GM19238 (cell line): ENCODE results near the gene IGFBP2.

Experiments used
- DNase-seq: peaks from one replicate; pipeline ENCODE4 v3.0.0; 2011; ENCODE audit warnings: low spot score; ENCODE audit not compliant: insufficient read length

Gene IGFBP2

DNA sequence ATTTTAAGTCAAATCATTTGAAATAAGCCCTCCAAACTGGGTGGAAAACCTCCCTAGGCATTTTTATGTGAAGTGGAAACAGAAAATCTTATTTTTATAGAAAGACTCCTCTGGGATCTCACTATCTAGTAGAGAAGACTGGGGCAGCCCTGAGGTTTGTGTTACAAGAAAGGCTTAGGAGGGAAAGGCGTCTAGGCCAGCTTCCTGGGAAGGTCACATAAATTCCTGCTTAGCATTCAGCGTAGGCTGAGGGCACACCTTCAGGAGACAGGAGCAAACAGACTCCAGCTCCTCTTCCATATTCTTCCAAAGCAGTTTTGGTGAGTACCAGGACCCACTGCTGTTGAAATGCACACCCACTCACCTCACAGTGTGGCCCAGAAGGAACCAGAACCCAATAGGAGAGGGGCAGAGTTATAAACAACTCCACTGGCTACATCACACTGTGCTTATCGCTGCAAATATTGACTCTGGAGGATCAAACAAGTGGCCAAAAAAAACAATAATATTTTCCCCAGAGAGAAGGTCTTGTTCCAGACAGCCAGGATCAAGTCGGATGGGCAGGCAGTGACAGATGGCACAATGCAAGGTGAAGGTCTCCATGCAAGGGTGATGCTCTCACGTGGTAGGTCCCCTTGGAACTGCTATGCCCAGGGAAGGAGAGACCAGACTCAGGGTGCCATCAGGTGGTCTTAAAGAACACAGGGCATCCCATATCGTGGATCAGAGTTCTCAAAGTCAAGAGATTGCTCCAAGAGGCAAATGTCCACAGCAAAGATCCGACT lies 17.7 kb upstream of the IGFBP2 start:
- no peak for DNase-seq

- no peak for DNase-seq
Observed at GRCh38 chr2:216616083-216616678, 17.0 kb upstream of the IGFBP2 start.

- DNase-seq = no peak
Observed at GRCh38 chr2:216617159-216617815, 15.9 kb upstream of the IGFBP2 start.

DNA sequence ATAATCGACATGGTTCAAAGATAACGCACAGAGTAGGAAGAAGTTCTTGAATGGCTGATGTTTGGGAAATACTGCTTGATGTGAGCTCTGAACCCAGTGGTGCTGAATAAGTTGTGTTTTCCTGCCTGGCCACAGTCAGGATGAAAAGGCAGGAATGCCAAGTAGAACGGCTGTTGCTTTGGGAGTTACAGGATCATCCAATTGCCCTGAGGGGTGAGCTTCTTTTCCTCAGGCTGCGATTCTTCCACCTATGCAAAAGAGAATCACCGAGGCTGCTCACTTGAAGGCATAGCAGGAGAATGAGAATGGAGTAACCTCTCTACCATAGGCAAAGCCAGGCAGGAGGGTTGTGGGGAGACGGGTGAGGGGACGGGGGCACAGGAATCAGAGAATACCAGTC lies 14.4 kb upstream of the IGFBP2 start:
- no peak for DNase-seq

DNA sequence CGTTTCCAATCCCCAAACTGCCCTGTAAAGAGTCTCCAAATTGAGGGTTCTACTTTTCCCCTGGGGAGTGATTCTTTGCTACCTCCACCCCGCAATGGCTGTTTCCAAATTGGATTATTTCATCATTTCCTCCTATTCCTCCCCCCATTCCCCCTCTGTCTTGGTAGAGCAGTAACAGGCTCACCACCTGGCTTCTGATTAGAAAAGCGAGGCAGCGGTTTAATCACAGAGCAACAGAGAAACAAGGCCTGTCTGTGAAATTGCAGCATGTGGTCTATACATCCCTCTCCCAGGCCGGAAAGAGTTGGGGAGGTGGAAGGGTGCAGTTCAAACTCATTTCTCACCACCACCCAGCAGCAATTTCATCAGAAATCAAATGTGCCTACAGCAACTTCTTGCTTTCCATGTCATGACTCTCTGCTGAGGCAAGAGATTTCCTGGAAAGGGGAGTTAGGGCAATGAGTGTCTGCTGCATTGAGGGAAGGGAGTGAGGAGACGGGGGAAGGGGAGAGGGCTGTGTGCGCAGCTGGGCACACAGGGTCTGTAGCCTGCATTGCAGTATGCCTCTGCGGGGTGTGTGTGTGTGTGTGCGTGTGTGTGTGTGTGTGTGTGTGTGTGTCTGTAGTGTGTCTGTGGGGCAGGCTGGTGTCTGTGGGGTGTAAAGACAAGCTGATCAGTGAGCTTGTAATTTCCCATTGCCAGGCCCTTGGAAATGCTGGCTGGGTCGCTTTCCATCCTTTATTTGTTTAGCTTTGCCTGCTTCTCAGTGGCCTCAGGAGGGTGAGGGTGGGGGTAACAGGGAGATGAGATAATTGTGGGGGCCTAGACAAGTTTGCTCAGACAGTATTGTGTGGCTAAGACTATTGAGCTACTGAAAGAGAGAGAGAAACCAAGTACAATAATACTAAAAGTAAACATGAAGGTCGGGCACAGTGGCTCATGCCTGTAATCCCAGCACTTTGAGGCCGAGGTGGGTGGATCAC lies 13.5 kb upstream of the IGFBP2 start:
- DNase-seq = no peak

DNA sequence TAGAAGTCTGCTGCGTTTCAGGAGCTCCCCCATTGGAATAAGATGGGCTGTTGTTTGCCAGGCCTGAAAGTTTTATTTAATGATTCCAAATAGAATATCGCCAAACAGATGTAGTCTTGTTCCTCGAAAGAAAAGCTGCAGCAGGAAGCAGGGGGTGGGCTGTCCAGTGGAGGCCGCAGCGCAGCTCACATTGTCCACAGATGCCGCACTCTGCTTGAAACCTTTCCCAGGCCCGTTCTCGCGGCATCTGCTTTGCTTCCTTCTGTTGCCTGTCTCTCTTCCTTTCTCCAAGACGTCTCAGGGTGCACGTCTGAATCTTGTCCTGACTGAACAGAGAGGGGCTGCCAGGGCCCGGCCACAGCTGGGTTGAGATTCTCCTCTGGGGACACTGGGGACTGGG lies 12.4 kb upstream of the IGFBP2 start:
- DNase-seq = no peak

- DNase-seq = no peak
Observed at GRCh38 chr2:216621292-216621691, 11.9 kb upstream of the IGFBP2 start.

DNA sequence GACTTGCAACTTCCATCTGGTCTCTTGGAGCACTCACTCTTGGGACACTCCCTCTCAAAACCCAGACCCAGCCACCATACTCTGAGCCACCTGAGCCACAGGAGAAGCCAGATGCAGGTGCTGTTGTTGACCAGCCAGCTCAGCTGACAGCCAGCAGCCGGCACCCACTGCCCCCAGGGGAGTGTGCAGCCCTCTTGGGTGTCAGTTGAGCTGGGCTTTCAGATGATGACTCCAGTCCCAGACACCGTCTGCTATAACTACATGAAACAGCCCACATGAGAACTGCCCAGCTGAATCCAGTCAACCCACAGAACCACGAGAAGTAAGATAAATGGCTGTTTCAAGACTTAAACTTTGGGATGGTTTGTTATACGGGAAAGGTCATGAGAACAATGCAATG lies 10.7 kb upstream of the IGFBP2 start:
- DNase-seq = no peak

DNA sequence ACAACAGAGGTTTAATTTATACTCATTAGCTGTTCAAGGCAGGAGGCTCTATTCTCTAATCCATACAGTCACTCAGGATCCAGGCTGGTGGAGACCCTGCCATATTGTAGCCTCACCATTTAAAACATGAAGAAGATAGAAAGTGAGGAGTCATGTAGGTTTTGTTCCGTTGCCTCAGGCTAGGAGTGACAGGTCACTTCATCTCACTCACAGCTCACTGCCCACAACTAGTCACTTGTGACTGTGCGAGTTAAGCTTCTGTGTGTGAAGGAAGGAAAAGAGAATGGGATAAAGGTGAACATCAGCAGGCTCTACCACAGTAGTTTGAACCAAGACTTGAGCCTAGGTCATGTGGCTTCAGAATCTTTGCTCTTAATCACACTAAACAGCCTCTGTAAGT lies 9.0 kb upstream of the IGFBP2 start:
- DNase-seq = no peak

DNA sequence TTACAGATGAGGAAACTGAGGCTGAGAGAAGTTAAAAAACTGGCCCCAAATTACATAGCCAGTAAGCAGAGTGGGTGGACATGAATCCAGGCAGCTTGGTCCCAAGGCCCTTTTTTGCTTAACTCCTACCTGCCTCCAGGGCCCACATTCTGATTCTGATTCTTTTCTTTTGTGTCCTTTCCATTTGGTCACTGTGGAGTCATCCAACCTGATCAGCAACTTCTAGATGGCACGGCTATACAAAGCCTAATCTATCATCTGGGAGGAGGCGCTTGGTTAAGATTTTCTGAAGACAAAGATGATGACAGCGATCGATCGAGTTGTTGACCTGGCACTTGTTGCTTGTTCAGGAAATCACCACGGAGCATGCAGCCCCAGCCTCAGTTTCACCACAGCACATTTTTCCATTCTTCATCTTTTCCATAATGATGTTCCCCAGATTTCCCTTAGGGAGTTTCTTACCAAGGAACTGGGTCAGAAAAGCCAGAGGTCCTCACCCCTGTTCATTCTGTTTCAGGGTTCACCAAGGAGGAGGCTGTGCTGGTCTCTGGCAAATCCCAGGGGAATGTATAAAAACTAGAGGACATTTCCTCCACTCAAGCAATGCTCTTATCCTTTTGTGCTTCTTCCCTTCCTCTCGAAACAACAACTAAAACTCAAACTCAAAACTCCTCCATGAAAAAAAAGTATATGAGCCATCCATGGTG lies 6.9 kb upstream of the IGFBP2 start:
- no peak for DNase-seq

GRCh38 chr2:216626875-216627245 lies 6.4 kb upstream of the IGFBP2 start:
- DNase-seq = no peak

DNA sequence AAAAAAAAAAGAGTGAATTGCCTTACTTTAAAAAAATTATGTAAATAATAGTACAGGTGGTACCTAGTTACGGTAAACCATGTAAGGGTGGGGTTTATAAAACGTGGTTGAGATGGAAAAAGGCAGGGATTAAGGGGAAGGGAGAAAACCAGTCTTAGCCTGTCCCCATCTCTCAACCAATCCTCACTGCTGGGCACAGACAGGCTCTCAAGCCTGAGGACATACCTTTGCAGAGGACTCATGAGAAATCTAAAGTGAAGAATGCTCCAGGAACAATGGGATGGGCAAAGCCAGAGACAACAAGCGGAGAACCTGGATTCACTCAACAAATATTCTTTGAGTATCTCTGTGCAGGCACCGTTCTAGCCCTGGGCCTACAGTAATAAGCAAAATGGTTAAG lies 3.4 kb upstream of the IGFBP2 start:
- DNase-seq = no peak

DNA sequence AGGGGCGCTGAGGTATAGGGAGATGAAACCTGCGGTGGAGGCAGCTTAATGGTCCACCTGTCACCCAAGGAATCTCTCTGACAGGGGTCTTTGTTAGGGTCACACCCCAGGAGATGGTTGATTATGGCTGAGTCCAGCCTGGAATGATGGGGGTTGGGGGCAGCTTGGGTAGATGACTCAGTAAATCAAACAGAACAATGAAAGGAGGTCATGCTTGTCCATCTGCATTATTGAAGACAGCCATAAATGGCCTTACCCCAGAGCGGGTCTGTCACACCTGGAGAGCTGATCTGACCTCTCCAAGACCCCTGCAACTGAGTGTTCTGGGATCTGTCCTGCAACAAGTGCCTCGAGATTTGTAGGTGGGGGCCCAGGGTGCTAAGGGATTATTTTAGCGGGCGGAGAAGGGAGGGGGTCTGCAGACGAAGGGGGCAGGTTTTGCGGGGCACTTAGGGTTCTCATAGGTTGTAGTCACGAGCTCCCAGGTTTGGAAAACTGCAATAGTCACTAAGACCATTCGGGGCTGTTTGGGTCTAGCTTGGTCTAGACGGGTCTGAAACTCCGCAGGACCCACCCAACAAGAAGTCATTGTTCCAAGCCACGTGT lies 771 bp upstream of the IGFBP2 start:
- no peak for DNase-seq

- no peak for DNase-seq
Observed at GRCh38 chr2:216633616-216634369, 573 bp downstream of the IGFBP2 start.

DNA sequence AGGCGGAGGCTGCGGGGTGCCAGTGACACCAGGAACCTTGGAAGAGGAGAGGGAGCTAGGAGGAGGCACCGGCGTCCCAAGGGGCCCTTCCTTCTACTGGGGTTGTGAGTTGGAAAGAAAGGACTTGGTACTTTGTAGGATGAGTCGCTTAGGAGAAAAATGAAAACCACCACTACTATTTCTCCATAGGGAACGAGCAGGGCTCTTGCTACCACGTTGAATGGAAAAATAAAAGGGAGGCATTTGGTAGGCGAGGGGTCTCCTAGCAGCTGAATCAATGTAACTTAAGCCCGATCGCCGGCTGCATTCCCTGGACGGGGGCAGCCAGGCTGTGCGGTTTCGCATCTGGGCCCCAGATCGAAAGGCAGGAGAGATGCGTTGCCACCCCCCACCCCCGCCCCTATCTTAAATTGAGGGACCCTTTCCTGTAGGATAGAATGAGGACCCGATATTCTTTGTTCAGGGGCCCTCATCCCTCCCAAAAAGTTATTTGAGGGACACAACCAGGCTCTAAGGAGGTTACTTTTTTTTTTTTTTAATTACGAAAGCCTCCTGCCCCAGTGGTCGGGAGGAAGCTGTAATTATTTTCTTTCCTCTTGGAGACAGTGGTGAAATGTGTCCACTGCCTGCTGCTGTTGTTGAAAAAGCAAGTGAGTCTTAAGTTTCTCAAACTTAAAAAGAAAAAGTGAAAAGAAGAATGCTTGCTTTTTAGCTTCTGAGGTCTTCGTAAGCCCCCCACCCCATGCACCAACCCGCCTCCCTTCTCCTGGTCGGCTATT lies 1.3 kb downstream of the IGFBP2 start:
- no peak for DNase-seq

GRCh38 chr2:216635171-216635570 lies 2.0 kb downstream of the IGFBP2 start:
- DNase-seq = no peak

DNA sequence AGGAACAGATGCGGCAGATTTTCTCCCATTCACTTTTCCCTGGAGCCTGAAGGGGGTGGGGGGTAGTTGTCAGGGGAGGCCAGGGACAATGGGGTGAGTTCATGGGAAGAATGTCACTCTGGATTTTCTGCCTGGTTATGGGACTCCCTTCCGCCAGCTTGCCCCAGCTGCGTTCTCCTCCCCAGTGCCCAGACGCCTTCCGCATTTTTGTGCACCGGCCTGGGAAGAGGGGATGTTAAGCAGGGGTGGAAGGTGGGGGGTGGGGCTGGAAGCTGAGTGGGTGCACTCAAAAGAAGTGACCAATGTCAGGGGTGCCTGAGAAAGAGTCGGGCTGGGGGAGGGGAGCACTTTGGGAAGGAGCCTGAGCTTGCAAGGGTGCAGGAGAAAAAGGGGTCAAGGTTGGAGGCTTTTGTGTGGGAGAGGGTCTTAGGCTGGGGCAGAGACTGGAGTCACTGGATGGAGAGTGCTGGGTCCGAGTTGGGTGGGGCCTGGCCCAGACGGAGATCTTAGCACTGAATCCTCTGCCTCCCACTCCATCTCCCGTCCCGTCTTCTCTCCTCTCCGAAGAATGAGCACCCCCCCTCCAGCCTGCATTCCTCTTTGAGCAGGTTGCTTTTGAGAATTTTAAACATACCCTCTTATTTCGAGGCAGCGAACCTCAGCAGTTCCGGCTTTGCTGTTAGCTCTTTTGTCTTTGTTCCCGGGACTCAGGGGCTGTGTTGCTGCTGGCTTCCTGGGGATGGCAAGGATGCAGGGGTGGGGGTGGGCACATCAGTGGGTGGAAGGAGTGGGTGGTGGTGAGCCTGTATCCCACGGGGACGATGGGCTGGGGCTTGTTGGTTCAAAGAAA lies 2.7 kb downstream of the IGFBP2 start:
- DNase-seq = no peak
